Calu3 (cell line): ENCODE results near the gene VIPR2. TPM values are rescaled to one million over a fixed set of nuclear protein-coding genes. Genes with fewer than 3 reads are reported as not detected.

Source experiments
- BruUV-seq: library from RNA; stranded (reverse); fragments of 400-500 nt; replicated peaks from 2 replicates; lab custom pipeline; 2021; lab: Mats Ljungman, UMichigan
- CTCF ChIA-PET: fragments of 300-600 bp; sonication (Branson Sonifier 250); formaldehyde crosslinking; loops from one replicate; lab custom pipeline; 2022; ENCODE audit warnings: antibody characterized with exemption; lab: Charles Lee
- DNase-seq: peaks from one replicate; pipeline ENCODE4 v3.0.0; 2022
- H3K27ac Mint-ChIP-seq: one replicate; pipeline ENCODE4 v1.8.0; 2022; ENCODE audit warnings: mixed read lengths; ENCODE audit not compliant: unreplicated experiment
- H3K27me3 Mint-ChIP-seq: one replicate; pipeline ENCODE4 v1.8.0; 2022; ENCODE audit warnings: mixed read lengths; ENCODE audit not compliant: unreplicated experiment
- H3K36me3 Mint-ChIP-seq: one replicate; pipeline ENCODE4 v1.8.0; 2022; ENCODE audit warnings: mild to moderate bottlenecking, moderate library complexity, mixed read lengths; ENCODE audit not compliant: insufficient read depth, unreplicated experiment
- H3K4me1 Mint-ChIP-seq: one replicate; pipeline ENCODE4 v1.8.0; 2022; ENCODE audit warnings: mild to moderate bottlenecking, low read depth, mixed read lengths; ENCODE audit not compliant: unreplicated experiment
- H3K4me3 Mint-ChIP-seq: one replicate; pipeline ENCODE4 v1.8.0; 2022; ENCODE audit warnings: mild to moderate bottlenecking, low read depth, moderate library complexity, mixed read lengths; ENCODE audit not compliant: unreplicated experiment
- H3K9me3 Mint-ChIP-seq: one replicate; pipeline ENCODE4 v1.8.0; 2022; ENCODE audit warnings: low read depth, mixed read lengths; ENCODE audit not compliant: unreplicated experiment
- CTCF ChIP-seq: fragments of 200-600 bp; IDR thresholded peaks from one replicate; pipeline ENCODE4 v1.8.0; 2022; ENCODE audit warnings: antibody characterized with exemption; ENCODE audit not compliant: unreplicated experiment
- intact Hi-C: fragments of 100-400 bp; cut with micrococcal nuclease; formaldehyde crosslinking; loops from one replicate; pipeline ENCODE4 v1.10.0; 2022; ENCODE audit not compliant: unreplicated experiment
- total RNA-seq: library from RNA; stranded (reverse); gene quantifications from 2 replicates; pipeline ENCODE4 v1.2.3, GENCODE V29; 2022

VIPR2 gene
- total RNA-seq, 1 experiment from 2014 or later = not detected

- no peaks in the 10 kb centered on the region for H3K36me3 Mint-ChIP-seq
- H3K27ac Mint-ChIP-seq = no peak overlapping the region
- no peak for TF ChIP-seq CTCF
- H3K9me3 Mint-ChIP-seq = peaks cover 2% of the 10 kb centered on the region
- H3K4me3 Mint-ChIP-seq = no peak overlapping the region
- no TSS peak for BruUV-seq
- CTCF ChIA-PET = no interaction called here
- intact Hi-C loops = no loop called here
- no peak for DNase-seq
- H3K27me3 Mint-ChIP-seq = peaks cover 43% of the 10 kb centered on the region
- H3K4me1 Mint-ChIP-seq = peaks cover 7% of the 10 kb centered on the region
Measured at GRCh38 chr7:159013825-159014289, 130.8 kb downstream of the VIPR2 start.

GRCh38 chr7:159013181-159013690, 131.4 kb downstream of the VIPR2 start:
- TF ChIP-seq CTCF = no peak
- CTCF ChIA-PET = no interaction called here
- Mint-ChIP-seq H3K27me3 (peaks cover 36% of the 10 kb centered on the region), H3K4me1 (peaks cover 7% of the 10 kb centered on the region), H3K36me3 (no peaks in the 10 kb centered on the region), H3K4me3 (no peak overlapping the region), H3K9me3 (no peaks in the 10 kb centered on the region), H3K27ac (no peak overlapping the region)
- BruUV-seq = no TSS peak
- intact Hi-C loops = no loop called here
- no peak for DNase-seq

GRCh38 chr7:159012353-159013069, 132.2 kb downstream of the VIPR2 start:
- no TSS peak for BruUV-seq
- Mint-ChIP-seq H3K36me3 (no peaks in the 10 kb centered on the region), H3K4me3 (no peak overlapping the region), H3K27ac (no peak overlapping the region), H3K4me1 (peaks cover 7% of the 10 kb centered on the region), H3K27me3 (peaks cover 34% of the 10 kb centered on the region), H3K9me3 (no peaks in the 10 kb centered on the region)
- CTCF ChIA-PET = no interaction called here
- DNase-seq = no peak
- intact Hi-C loops = no loop called here
- TF ChIP-seq CTCF = no peak

- TF ChIP-seq CTCF = no peak
- no TSS peak for BruUV-seq
- peaks cover 7% of the 10 kb centered on the region for H3K4me1 Mint-ChIP-seq
- CTCF ChIA-PET = no interaction called here
- no peaks in the 10 kb centered on the region for H3K9me3 Mint-ChIP-seq
- H3K4me3 Mint-ChIP-seq = no peak overlapping the region
- no peak overlapping the region for H3K27ac Mint-ChIP-seq
- DNase-seq = no peak
- peaks cover 26% of the 10 kb centered on the region for H3K27me3 Mint-ChIP-seq
- no peaks in the 10 kb centered on the region for H3K36me3 Mint-ChIP-seq
- intact Hi-C loops = no loop called here
Measured at GRCh38 chr7:159011722-159012022, 133.0 kb downstream of the VIPR2 start.
